ENCODE measurements around the gene ADAMTS13. TPM values are rescaled to one million over a fixed set of nuclear protein-coding genes. Genes with fewer than 3 reads are reported as not detected.

Gene ADAMTS13
- total RNA-seq, 2 donors from 2014 or later = 3.9 to 4.7 TPM

GRCh38 chr9:133505186-133505830, 83.1 kb downstream of the ADAMTS13 start:
- H3K4me3 Mint-ChIP-seq = no peak overlapping the region
- ATAC-seq (replicated peaks in 1 of 2) (no peak), DNase-seq (no peak)
- H3K27me3 Mint-ChIP-seq (ENCODE audit: low read depth) = no peaks in the 10 kb centered on the region
- no peak overlapping the region for H3K27ac Mint-ChIP-seq
- H3K9me3 Mint-ChIP-seq = peaks cover 15% of the 10 kb centered on the region in 2 donors
- peaks cover 9% of the 10 kb centered on the region for H3K4me1 Mint-ChIP-seq (ENCODE audit: low read depth)
- H3K36me3 Mint-ChIP-seq (ENCODE audit: insufficient read depth in 2 of 2) = peaks cover 8 to 9% of the 10 kb centered on the region in 2 donors

- no peak overlapping the region for H3K27ac Mint-ChIP-seq
- DNase-seq (no peak), ATAC-seq (replicated peaks in 1 of 2) (no peak)
- peaks cover 7 to 9% of the 10 kb centered on the region in 2 donors for H3K36me3 Mint-ChIP-seq (ENCODE audit: insufficient read depth in 2 of 2)
- no peak overlapping the region for H3K4me3 Mint-ChIP-seq
- H3K4me1 Mint-ChIP-seq (ENCODE audit: low read depth) = peaks cover 9% of the 10 kb centered on the region
- no peaks in the 10 kb centered on the region for H3K27me3 Mint-ChIP-seq (ENCODE audit: low read depth)
- peaks cover 12 to 13% of the 10 kb centered on the region in 2 donors for H3K9me3 Mint-ChIP-seq
Observed at GRCh38 chr9:133505901-133506652, 83.9 kb downstream of the ADAMTS13 start.

GRCh38 chr9:133506653-133507038, 84.5 kb downstream of the ADAMTS13 start:
- no peaks in the 10 kb centered on the region for H3K27me3 Mint-ChIP-seq (ENCODE audit: low read depth)

GRCh38 chr9:133507246-133507965, 85.2 kb downstream of the ADAMTS13 start:
- H3K27me3 Mint-ChIP-seq (ENCODE audit: low read depth) = no peaks in the 10 kb centered on the region
- peaks cover 9% of the 10 kb centered on the region for H3K4me1 Mint-ChIP-seq (ENCODE audit: low read depth)
- no peak overlapping the region for H3K27ac Mint-ChIP-seq
- ATAC-seq (replicated peaks in 1 of 2) (no peak), DNase-seq (no peak)
- peaks cover 3% of the 10 kb centered on the region in 2 donors for H3K9me3 Mint-ChIP-seq
- peaks cover 0 to 1% of the 10 kb centered on the region in 2 donors for H3K36me3 Mint-ChIP-seq (ENCODE audit: insufficient read depth in 2 of 2)
- no peak overlapping the region for H3K4me3 Mint-ChIP-seq

More at GRCh38 chr9:133506653-133507038, 84.5 kb downstream of the ADAMTS13 start:
- peaks cover 8% of the 10 kb centered on the region in 2 donors for H3K9me3 Mint-ChIP-seq
- DNase-seq = no peak
- no peak overlapping the region for H3K27ac Mint-ChIP-seq
- H3K36me3 Mint-ChIP-seq (ENCODE audit: insufficient read depth in 2 of 2) = peaks cover 4 to 6% of the 10 kb centered on the region in 2 donors
- no peak for ATAC-seq (replicated peaks in 1 of 2)
- H3K4me1 Mint-ChIP-seq (ENCODE audit: low read depth) = peaks cover 9% of the 10 kb centered on the region
- H3K4me3 Mint-ChIP-seq = no peak overlapping the region

GRCh38 chr9:133508046-133508445, 85.9 kb downstream of the ADAMTS13 start:
- no peak overlapping the region for H3K27ac Mint-ChIP-seq
- no peak for DNase-seq
- H3K27me3 Mint-ChIP-seq (ENCODE audit: low read depth) = no peaks in the 10 kb centered on the region
- H3K36me3 Mint-ChIP-seq (ENCODE audit: insufficient read depth in 2 of 2) = no peaks in the 10 kb centered on the region
- ATAC-seq (replicated peaks in 1 of 2) = no peak
- peaks cover 9% of the 10 kb centered on the region for H3K4me1 Mint-ChIP-seq (ENCODE audit: low read depth)
- no peak overlapping the region for H3K4me3 Mint-ChIP-seq
- H3K9me3 Mint-ChIP-seq = no peaks in the 10 kb centered on the region

Other genes starting within 250 kb of the ADAMTS13 start
- gene OBP2B, start 213.1 kb upstream of the ADAMTS13 start, total RNA-seq = not detected
- not detected for gene ABO, start 147.2 kb upstream of the ADAMTS13 start, total RNA-seq
- 10 to 100 TPM; 13.7 to 14.0 TPM for gene SURF6, start 86.2 kb upstream of the ADAMTS13 start, total RNA-seq
- gene MED22, start 74.2 kb upstream of the ADAMTS13 start, total RNA-seq = 10 to 100 TPM; 27.4 to 31.5 TPM
- 1,000 to 10,000 TPM; 2,529 to 2,856 TPM for gene RPL7A, start 74.1 kb upstream of the ADAMTS13 start, total RNA-seq
- gene SURF1, start 65.9 kb upstream of the ADAMTS13 start, total RNA-seq = 10 to 100 TPM; 32.7 to 33.4 TPM
- gene SURF2, start 65.8 kb upstream of the ADAMTS13 start, total RNA-seq = 10 to 100 TPM; 14.7 to 19.9 TPM
- gene SURF4, start 46.3 kb upstream of the ADAMTS13 start, total RNA-seq = 100 to 1,000 TPM; 426 to 494 TPM
- 1 to 10 TPM in 1 of 2 donors, under 1 TPM in 1; 0.88 to 1.3 TPM for gene STKLD1, start 46.0 kb upstream of the ADAMTS13 start, total RNA-seq
- 10 to 100 TPM; 22.9 to 25.0 TPM for gene REXO4, start 4.4 kb upstream of the ADAMTS13 start, total RNA-seq
- 1 to 10 TPM; 1.3 to 2.8 TPM for gene CACFD1, start 37.6 kb downstream of the ADAMTS13 start, total RNA-seq
- 1 to 10 TPM; 2.0 to 2.6 TPM for gene SLC2A6, start 56.7 kb downstream of the ADAMTS13 start, total RNA-seq
- gene MYMK, start 102.6 kb downstream of the ADAMTS13 start, total RNA-seq = not detected
- under 1 TPM; 0.07 to 0.17 TPM for gene ADAMTSL2, start 112.3 kb downstream of the ADAMTS13 start, total RNA-seq
- not detected for gene FAM163B, start 187.0 kb downstream of the ADAMTS13 start, total RNA-seq
- gene DBH, start 214.0 kb downstream of the ADAMTS13 start, total RNA-seq = not detected